K562 (cell line): ENCODE results near the gene PGGHG. TPM values are rescaled to one million over a fixed set of nuclear protein-coding genes. Genes with fewer than 3 reads are reported as not detected.

Experiments used
- ATAC-seq: fragments of 200-7000 bp; cut with Tn5 transposase; 3 replicates; pipeline ENCODE4 v1.9.1; 2020; ENCODE audit warnings: moderate library complexity
- BruUV-seq: library from RNA; stranded (reverse); fragments of 400-500 nt; replicated peaks from 2 replicates; lab custom pipeline; 2021; lab: Mats Ljungman, UMichigan
- CTCF ChIA-PET: fragments of 300-600 bp; formaldehyde crosslinking; extraction: SDS; loops from one replicate; lab custom pipeline; 2021; ENCODE audit warnings: low intra/inter-chr PET ratio; lab: Yijun Ruan, JAX
- POLR2A ChIA-PET: fragments of 300-600, 350-650 bp; sonication (Branson Sonifier 250); formaldehyde crosslinking; extraction: SDS; loops from one replicate; lab custom pipeline; 2021; ENCODE audit warnings: antibody characterized with exemption, inconsistent platforms; lab: Yijun Ruan, JAX
- DNase-seq, 4 experiments: peaks; one replicate each; pipeline versions ENCODE4 v3.0.0 to v3.0.0-alpha.2; 2011 to 2018; ENCODE audit warnings: low spot score in 3 of 4, mixed read lengths in 3 of 4; ENCODE audit errors: extremely low read depth in 1 of 4
- FAIRE-seq: peaks from 2 replicates; lab custom pipeline; 2011; peaks lifted over from hg19 to GRCh38; lab: Jason Lieb, UNC
- H2AFZ ChIP-seq: 2 replicates; pipeline ENCODE4 v1.6.0; 2011; ENCODE audit warnings: low read depth, low read length, control low read depth, inconsistent platforms
- H3K27ac ChIP-seq: fragments of 200-600 bp; 3 replicates; pipeline ENCODE4 v1.8.0; 2011; ENCODE audit warnings: low read depth, mild to moderate bottlenecking, control low read depth, inconsistent platforms, low read length, moderate library complexity, mixed read lengths; ENCODE audit errors: extremely low read depth
- H3K27me3 ChIP-seq, 2 experiments: fragments of 300-600 bp in 1 of 2; 2 replicates in 1 of 2; 3 replicates in 1 of 2; pipeline versions ENCODE4 v1.6.0 to v1.8.0; 2011; ENCODE audit warnings: inconsistent platforms in 2 of 2, low read length in 2 of 2, mild to moderate bottlenecking in 1 of 2, mixed read lengths in 1 of 2, moderate library complexity in 1 of 2; ENCODE audit not compliant: control insufficient read depth in 2 of 2, insufficient read depth in 2 of 2
- H3K36me3 ChIP-seq: fragments of 300-600 bp; 3 replicates; pipeline ENCODE4 v1.8.0; 2011; ENCODE audit warnings: mild to moderate bottlenecking, low read length, inconsistent platforms; ENCODE audit not compliant: control insufficient read depth, insufficient read depth
- H3K4me1 ChIP-seq, 2 experiments: fragments of 200-600 bp in 1 of 2; replicated peaks in 1 of 2; 2 replicates in 1 of 2; 3 replicates in 1 of 2; pipeline versions ENCODE4 v1.5.1 to v1.8.0; 2011; ENCODE audit warnings: inconsistent platforms in 2 of 2, low read length in 2 of 2, mild to moderate bottlenecking in 1 of 2, mixed read lengths in 1 of 2, moderate library complexity in 1 of 2; ENCODE audit not compliant: control insufficient read depth in 2 of 2, insufficient read depth in 2 of 2
- H3K4me2 ChIP-seq: 2 replicates; pipeline ENCODE4 v1.6.1; 2011; ENCODE audit warnings: low read length, control low read depth, inconsistent platforms, mixed read lengths; ENCODE audit not compliant: insufficient read depth
- H3K4me3 ChIP-seq: fragments of 200-600 bp; sonication (generic), shearing (Covaris generic); 2 replicates; pipeline ENCODE4 v1.5.1; 2016; ENCODE audit warnings: control low read depth, inconsistent platforms
- H3K79me2 ChIP-seq: fragments of 200-600 bp; 3 replicates; pipeline ENCODE4 v1.8.0; 2011; ENCODE audit warnings: low read length, inconsistent platforms; ENCODE audit not compliant: control insufficient read depth, insufficient read depth
- H3K9ac ChIP-seq, 2 experiments: 2 replicates each; pipeline versions ENCODE4 v1.6.0 to v1.6.1; 2011; ENCODE audit warnings: low read depth in 2 of 2, low read length in 2 of 2, control low read depth in 1 of 2, inconsistent platforms in 1 of 2, mild to moderate bottlenecking in 1 of 2, mixed read lengths in 1 of 2; ENCODE audit not compliant: insufficient read depth in 1 of 2
- H3K9me1 ChIP-seq: one replicate; pipeline ENCODE4 v1.6.0; 2011; ENCODE audit warnings: inconsistent platforms, mild to moderate bottlenecking, low read length, moderate library complexity; ENCODE audit not compliant: control insufficient read depth, insufficient read depth
- H3K9me3 ChIP-seq: replicated peaks from 2 replicates; pipeline ENCODE4 v1.5.1; 2011; ENCODE audit warnings: low read depth, low read length, inconsistent platforms; ENCODE audit not compliant: control insufficient read depth, insufficient read depth
- H4K20me1 ChIP-seq: replicated peaks from 2 replicates; pipeline ENCODE4 v1.6.1; 2011; ENCODE audit warnings: low read length, inconsistent platforms, mixed read lengths; ENCODE audit not compliant: control insufficient read depth, insufficient read depth
- EP400 ChIP-seq: fragments of 450-650 bp; IDR thresholded peaks from 2 replicates; pipeline ENCODE4 v1.6.1; 2017; ENCODE audit warnings: antibody characterized with exemption, mild to moderate bottlenecking, moderate library complexity
- RBFOX2 ChIP-seq: fragments of 200-400 bp; formaldehyde crosslinking; IDR thresholded peaks from 2 replicates; pipeline ENCODE4 v1.6.1; 2017; ENCODE audit warnings: low read depth, mild to moderate bottlenecking, low read length, moderate library complexity
- SOX6 ChIP-seq: fragments of 450-650 bp; IDR thresholded peaks from 2 replicates; pipeline ENCODE4 v1.6.1; 2014; ENCODE audit warnings: mild to moderate bottlenecking
- ZNF282 ChIP-seq: sonication (generic); formaldehyde crosslinking; IDR thresholded peaks from 2 replicates; pipeline ENCODE4 v1.8.1; 2023; ENCODE audit warnings: missing genetic modification reagents
- WGBS: fragments of 100-300 bp; shearing (Covaris generic); methylation state at CpG from one replicate; pipeline ENCODE4 v1.1.6; 2016; ENCODE audit warnings: low coverage, mixed read lengths; ENCODE audit not compliant: insufficient coverage; ENCODE audit errors: missing lambda C conversion rate; 5-methylcytosine and 5-hydroxymethylcytosine counted together
- in situ Hi-C: fragments of 300-500 bp; cut with MboI; formaldehyde crosslinking; loops from 4 replicates; pipeline ENCODE4 v1.15.0; 2018; ENCODE audit warnings: inconsistent platforms, mixed read lengths
- intact Hi-C: fragments of 100-400 bp; cut with micrococcal nuclease; formaldehyde crosslinking; loops from 2 replicates; pipeline ENCODE4 v1.14.2; 2022
- polyA plus RNA-seq, 8 experiments: library from polyadenylated mRNA; depleted of rRNA in 4 of 8; stranded (reverse) in 5 of 8; unstranded in 3 of 8; fragments of >200 nt; fragmentation: Nextera tagmentation in 2 of 8; fragmentation: Illumina TruSeq in 1 of 8; extraction: Ambion mirVana in 2 of 8; extraction: Trizol in 1 of 8; gene quantifications; 2 replicates each; pipeline versions ENCODE4 v1.2.1 to v1.2.3, GENCODE V29; 2011 to 2014; ENCODE audit warnings: inconsistent platforms in 1 of 8, missing spikeins in 1 of 8
- total RNA-seq, 7 experiments: library from RNA; depleted of rRNA in 6 of 7; stranded (reverse); fragments of >200 nt in 6 of 7; fragmentation: Illumina TruSeq in 2 of 7; extraction: Trizol in 2 of 7; gene quantifications; 2 replicates each; pipeline versions ENCODE4 v1.2.1 to v1.2.3, GENCODE V29; 2011 to 2021; ENCODE audit warnings: low replicate concordance in 1 of 7
- TF ChIP-seq, protein P1 (sequence below): fragments of 250-450 bp; sonication (Bioruptor Pico); IDR thresholded peaks from 2 replicates; pipeline ENCODE4 v1.8.0; 2022; ENCODE audit warnings: inconsistent platforms
- TF ChIP-seq, protein P2 (sequence below): sonication (generic); formaldehyde crosslinking; IDR thresholded peaks from 2 replicates; pipeline ENCODE4 v1.8.0; 2023; ENCODE audit warnings: mild to moderate bottlenecking, missing genetic modification reagents

PGGHG gene
- total and polyA plus RNA-seq, 9 of the 15 experiments (the other 6 are each of a cell fraction or from before 2014, with no cell fraction given): 0.38 to 85.1 (median 18.1) TPM

DNA sequence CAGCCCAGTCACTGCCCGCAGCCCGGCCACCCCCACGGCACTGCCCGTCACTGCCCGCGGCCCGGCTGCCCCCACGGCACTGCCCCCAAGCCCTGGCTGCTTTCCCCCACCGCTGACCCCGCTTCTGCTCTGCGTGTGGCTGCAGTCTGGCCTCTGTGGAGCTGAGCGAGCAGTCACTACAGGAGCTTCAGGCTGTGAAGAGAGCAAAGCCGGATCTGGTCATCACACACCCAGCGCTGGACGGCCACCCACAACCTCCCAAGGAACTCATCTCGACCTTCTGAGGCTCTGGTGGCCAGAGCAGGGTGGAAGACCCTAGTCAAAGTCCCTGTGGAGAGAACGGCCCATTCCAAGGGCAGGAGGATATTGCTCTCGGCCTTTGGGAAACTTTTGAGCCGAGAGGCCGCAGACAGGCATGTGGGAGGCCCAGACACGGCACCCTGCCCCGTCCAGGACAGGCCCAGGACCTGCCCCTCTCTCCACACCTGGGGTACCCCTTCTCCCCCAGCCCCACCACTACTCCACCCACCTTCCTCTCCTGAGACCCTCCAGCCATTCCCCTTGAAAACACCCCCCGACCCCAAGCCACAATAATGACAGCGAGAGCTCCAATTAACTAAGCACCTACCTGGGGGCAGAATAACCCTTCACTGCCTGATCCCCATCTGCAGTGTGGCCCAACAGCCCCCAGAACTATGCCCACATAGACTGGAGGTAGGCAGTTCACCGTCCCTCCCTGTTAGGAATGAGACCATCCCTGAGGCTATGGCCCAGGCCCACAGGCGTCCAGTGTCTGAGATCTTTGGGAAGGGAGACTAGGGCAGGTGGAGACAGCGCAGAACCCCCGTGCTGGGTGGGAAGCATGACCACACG is 3.7 kb upstream of the PGGHG start:
- Histone ChIP-seq H3K4me3 (no peak overlapping the region), H3K9ac (peak overlapping the region in 1 of 2 experiments; percentile 76; a peak in 2 of 4 replicates), H3K9me3 (no peaks in the 10 kb centered on the region; the same call in 1 of the 2 replicates), H3K4me1 (peaks cover 18 to 72% of the 10 kb centered on the region in 2 experiments; a peak in 4 of 5 replicates), H3K27me3 (no peaks in the 10 kb centered on the region), H2AFZ (no peak overlapping the region), H3K4me2 (no peak overlapping the region), H3K9me1 (no peaks in the 10 kb centered on the region), H3K36me3 (peaks cover 10% of the 10 kb centered on the region; the same call in 1 of the 3 replicates), H3K27ac (no peak overlapping the region), H3K79me2 (peaks cover 29% of the 10 kb centered on the region), H4K20me1 (no peaks in the 10 kb centered on the region)
- ATAC-seq (no peak), DNase-seq (no peak), FAIRE-seq (no peak)
- in situ Hi-C loops: no loop called here
- POLR2A ChIA-PET: interaction anchor here (0.6 kb wide), 1 partner anchor 41 kb away, joined by 3 read pairs; no protein-coding TSS in a partner anchor
- TF ChIP-seq SOX6: no peak
- 0 out of 2 replicates have a peak, but pooled peaks have one; percentile 4 for TF ChIP-seq RBFOX2
- no TSS peak for BruUV-seq
- CTCF ChIA-PET: no interaction called here
- 83% methylated on average over 24 of the region's 29 CpGs for WGBS
- intact Hi-C loops: no loop called here

DNA sequence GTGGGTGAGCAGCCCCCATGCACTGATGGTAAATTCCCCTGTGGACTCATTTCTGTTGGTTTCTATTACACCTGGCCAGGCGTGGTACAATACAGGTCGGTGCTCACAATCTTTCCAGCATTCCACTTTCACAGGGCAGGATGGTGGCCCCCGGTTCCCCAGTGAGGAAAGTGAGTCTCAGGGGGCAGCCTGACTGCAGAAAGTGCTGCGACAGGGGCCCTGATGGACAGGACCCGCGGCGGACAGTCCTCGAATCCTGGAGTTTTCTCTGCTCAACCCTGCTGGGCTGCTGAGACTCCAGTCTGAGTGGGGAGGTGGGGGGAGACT is 3.1 kb upstream of the PGGHG start:
- ATAC-seq: no peak
- H3K4me1 ChIP-seq: peaks cover 18 to 78% of the 10 kb centered on the region in 2 experiments; a peak in 4 of 5 replicates
- BruUV-seq: no TSS peak

More for the DNA sequence above, 3.1 kb upstream of the PGGHG start:
- no peaks in the 10 kb centered on the region for H4K20me1 ChIP-seq
- intact Hi-C loops (no loop called here), in situ Hi-C loops (no loop called here)
- H2AFZ ChIP-seq: no peak overlapping the region
- ChIA-PET POLR2A (interaction anchor here (0.6 kb wide), 1 partner anchor 771 kb away, joined by 3 read pairs; no protein-coding TSS in a partner anchor), CTCF (no interaction called here)
- H3K9me3 ChIP-seq: no peaks in the 10 kb centered on the region; the same call in 1 of the 2 replicates
- H3K27ac ChIP-seq: no peak overlapping the region
- no peak overlapping the region for H3K4me2 ChIP-seq
- peaks cover 16% of the 10 kb centered on the region; the same call in 1 of the 3 replicates for H3K36me3 ChIP-seq
- peak overlapping the region in 1 of 2 experiments; percentile 8; a peak in 1 of 4 replicates for H3K9ac ChIP-seq
- H3K4me3 ChIP-seq: no peak overlapping the region
- H3K27me3 ChIP-seq: no peaks in the 10 kb centered on the region
- WGBS: 87% methylated on average over 8 of the region's 8 CpGs
- DNase-seq (no peak), FAIRE-seq (no peak)
- TF ChIP-seq, protein P1, sequence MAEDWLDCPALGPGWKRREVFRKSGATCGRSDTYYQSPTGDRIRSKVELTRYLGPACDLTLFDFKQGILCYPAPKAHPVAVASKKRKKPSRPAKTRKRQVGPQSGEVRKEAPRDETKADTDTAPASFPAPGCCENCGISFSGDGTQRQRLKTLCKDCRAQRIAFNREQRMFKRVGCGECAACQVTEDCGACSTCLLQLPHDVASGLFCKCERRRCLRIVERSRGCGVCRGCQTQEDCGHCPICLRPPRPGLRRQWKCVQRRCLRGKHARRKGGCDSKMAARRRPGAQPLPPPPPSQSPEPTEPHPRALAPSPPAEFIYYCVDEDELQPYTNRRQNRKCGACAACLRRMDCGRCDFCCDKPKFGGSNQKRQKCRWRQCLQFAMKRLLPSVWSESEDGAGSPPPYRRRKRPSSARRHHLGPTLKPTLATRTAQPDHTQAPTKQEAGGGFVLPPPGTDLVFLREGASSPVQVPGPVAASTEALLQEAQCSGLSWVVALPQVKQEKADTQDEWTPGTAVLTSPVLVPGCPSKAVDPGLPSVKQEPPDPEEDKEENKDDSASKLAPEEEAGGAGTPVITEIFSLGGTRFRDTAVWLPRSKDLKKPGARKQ: no peak
- TF ChIP-seq ZNF282 (CRISPR knock-in tag) (no peak), EP400 (no peak)
- TF ChIP-seq, protein P2, sequence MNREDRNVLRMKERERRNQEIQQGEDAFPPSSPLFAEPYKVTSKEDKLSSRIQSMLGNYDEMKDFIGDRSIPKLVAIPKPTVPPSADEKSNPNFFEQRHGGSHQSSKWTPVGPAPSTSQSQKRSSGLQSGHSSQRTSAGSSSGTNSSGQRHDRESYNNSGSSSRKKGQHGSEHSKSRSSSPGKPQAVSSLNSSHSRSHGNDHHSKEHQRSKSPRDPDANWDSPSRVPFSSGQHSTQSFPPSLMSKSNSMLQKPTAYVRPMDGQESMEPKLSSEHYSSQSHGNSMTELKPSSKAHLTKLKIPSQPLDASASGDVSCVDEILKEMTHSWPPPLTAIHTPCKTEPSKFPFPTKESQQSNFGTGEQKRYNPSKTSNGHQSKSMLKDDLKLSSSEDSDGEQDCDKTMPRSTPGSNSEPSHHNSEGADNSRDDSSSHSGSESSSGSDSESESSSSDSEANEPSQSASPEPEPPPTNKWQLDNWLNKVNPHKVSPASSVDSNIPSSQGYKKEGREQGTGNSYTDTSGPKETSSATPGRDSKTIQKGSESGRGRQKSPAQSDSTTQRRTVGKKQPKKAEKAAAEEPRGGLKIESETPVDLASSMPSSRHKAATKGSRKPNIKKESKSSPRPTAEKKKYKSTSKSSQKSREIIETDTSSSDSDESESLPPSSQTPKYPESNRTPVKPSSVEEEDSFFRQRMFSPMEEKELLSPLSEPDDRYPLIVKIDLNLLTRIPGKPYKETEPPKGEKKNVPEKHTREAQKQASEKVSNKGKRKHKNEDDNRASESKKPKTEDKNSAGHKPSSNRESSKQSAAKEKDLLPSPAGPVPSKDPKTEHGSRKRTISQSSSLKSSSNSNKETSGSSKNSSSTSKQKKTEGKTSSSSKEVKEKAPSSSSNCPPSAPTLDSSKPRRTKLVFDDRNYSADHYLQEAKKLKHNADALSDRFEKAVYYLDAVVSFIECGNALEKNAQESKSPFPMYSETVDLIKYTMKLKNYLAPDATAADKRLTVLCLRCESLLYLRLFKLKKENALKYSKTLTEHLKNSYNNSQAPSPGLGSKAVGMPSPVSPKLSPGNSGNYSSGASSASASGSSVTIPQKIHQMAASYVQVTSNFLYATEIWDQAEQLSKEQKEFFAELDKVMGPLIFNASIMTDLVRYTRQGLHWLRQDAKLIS (CRISPR knock-in tag): no peak
- peaks cover 35% of the 10 kb centered on the region for H3K79me2 ChIP-seq
- no peaks in the 10 kb centered on the region for H3K9me1 ChIP-seq
